GM12892 (cell line): ENCODE data around the gene SCGB1C1.

ENCODE experiments used
- DNase-seq: peaks from one replicate; pipeline ENCODE4 v3.0.0; 2011; ENCODE audit not compliant: insufficient read length
- FAIRE-seq: peaks from 2 replicates; lab custom pipeline; 2011; peaks lifted over from hg19 to GRCh38; lab: Jason Lieb, UNC
- POLR2A ChIP-seq: IDR thresholded peaks from 2 replicates; pipeline ENCODE4 v1.6.1; 2011; ENCODE audit warnings: low read depth, low read length, control low read depth
- POLR2AphosphoS5 ChIP-seq: IDR thresholded peaks from 2 replicates; pipeline ENCODE4 v1.6.1; 2011; ENCODE audit warnings: low read depth, low read length, control low read depth
- TAF1 ChIP-seq: IDR thresholded peaks from 2 replicates; pipeline ENCODE4 v1.6.1; 2011; ENCODE audit warnings: low read depth, mild to moderate bottlenecking, control low read depth, low read length, borderline replicate concordance

The SCGB1C1 gene

GRCh38 chr11:199782-200181, 6.9 kb downstream of the SCGB1C1 start:
- DNase-seq (no peak), FAIRE-seq (no peak)
- no peak for TF ChIP-seq POLR2AphosphoS5
- TF ChIP-seq POLR2A = no peak
- no peak for TF ChIP-seq TAF1

- TF ChIP-seq POLR2AphosphoS5 = no peak
- no peak for TF ChIP-seq POLR2A
- TF ChIP-seq TAF1 = no peak
- FAIRE-seq (no peak), DNase-seq (no peak)
Measured at GRCh38 chr11:200224-201003, 7.5 kb downstream of the SCGB1C1 start.

- no peak for FAIRE-seq
- DNase-seq = no peak
- TF ChIP-seq POLR2A (no peak), TAF1 (no peak), POLR2AphosphoS5 (no peak; the same call in 1 of the 2 replicates)
Measured at GRCh38 chr11:201966-202365, 9.1 kb downstream of the SCGB1C1 start.

- DNase-seq (no peak), FAIRE-seq (no peak)
- TF ChIP-seq TAF1 (no peak), POLR2AphosphoS5 (no peak), POLR2A (no peak)
Measured at GRCh38 chr11:202490-202889, 9.6 kb downstream of the SCGB1C1 start.

GRCh38 chr11:203056-203944, 10.4 kb downstream of the SCGB1C1 start:
- FAIRE-seq = no peak
- TF ChIP-seq POLR2A (no peak; the same call in 1 of the 2 replicates), TAF1 (no peak), POLR2AphosphoS5 (no peak)
- DNase-seq = no peak

GRCh38 chr11:203945-204586, 11.2 kb downstream of the SCGB1C1 start:
- no peak for TF ChIP-seq TAF1
- no peak for TF ChIP-seq POLR2AphosphoS5
- TF ChIP-seq POLR2A = no peak
- FAIRE-seq (no peak), DNase-seq (no peak)

- no peak for DNase-seq
- TF ChIP-seq POLR2A (no peak), TAF1 (no peak), POLR2AphosphoS5 (no peak)
- FAIRE-seq = no peak
Measured at GRCh38 chr11:204587-205109, 11.8 kb downstream of the SCGB1C1 start.

DNA sequence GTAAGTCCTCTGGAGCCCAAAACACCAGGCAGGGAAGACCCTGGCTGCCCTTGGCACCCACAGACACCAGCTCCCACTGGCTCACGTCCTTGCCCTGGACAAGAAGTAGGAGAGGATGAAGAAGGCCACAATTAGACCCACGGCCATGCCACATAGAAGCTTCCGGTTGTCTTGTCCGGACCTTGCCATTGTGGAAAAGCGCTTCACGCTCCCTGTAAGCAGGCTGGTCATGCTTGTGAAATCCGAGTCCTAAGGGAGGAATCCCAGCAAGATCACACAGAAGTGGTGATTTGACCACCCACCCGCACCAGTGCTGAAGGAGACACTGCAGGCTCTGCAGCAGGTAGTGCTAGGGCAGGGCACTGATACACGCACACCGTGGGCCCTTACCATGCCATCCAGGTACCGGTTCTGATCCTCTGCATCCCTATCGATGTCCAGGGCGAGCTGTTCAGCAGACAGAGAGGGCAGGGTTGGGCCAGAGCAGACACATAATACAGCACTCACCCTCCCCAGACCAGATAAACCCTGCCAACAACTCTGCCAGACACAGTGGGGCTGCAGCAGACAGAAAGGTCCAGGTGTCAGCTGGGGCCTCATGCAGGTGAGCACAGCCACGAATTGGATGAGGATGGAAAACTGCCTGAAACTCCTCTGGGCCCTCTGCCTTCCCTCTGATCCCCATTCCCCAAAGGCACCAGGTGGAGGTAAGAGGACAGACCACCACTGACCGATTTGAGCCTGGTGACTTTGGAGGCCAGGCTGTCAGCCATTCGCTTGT, 12.5 kb downstream of the SCGB1C1 start:
- DNase-seq = no peak
- no peak for TF ChIP-seq POLR2A
- TF ChIP-seq POLR2AphosphoS5 = no peak
- no peak for FAIRE-seq

- FAIRE-seq = no peak
- no peak for DNase-seq
- TF ChIP-seq POLR2A (no peak), TAF1 (no peak), POLR2AphosphoS5 (no peak)
Measured at GRCh38 chr11:206002-206384, 13.1 kb downstream of the SCGB1C1 start.

GRCh38 chr11:206526-207207, 13.8 kb downstream of the SCGB1C1 start:
- DNase-seq (no peak), FAIRE-seq (peak; percentile 82)

More at GRCh38 chr11:206526-207207, 13.8 kb downstream of the SCGB1C1 start:
- TF ChIP-seq POLR2AphosphoS5 (0 out of 2 replicates have a peak, but pooled peaks have one; percentile 42), POLR2A (no peak; the same call in 1 of the 2 replicates), TAF1 (no peak)
